ENCODE results near the gene EIF4E2. TPM values are rescaled to one million over a fixed set of nuclear protein-coding genes. Genes with fewer than 3 reads are reported as not detected.

Gene EIF4E2
- total and polyA plus RNA-seq, 2 donors (not counting 3 experiments of a cell fraction or from before 2014, with no cell fraction given): 50.0 to 96.5 TPM

DNA sequence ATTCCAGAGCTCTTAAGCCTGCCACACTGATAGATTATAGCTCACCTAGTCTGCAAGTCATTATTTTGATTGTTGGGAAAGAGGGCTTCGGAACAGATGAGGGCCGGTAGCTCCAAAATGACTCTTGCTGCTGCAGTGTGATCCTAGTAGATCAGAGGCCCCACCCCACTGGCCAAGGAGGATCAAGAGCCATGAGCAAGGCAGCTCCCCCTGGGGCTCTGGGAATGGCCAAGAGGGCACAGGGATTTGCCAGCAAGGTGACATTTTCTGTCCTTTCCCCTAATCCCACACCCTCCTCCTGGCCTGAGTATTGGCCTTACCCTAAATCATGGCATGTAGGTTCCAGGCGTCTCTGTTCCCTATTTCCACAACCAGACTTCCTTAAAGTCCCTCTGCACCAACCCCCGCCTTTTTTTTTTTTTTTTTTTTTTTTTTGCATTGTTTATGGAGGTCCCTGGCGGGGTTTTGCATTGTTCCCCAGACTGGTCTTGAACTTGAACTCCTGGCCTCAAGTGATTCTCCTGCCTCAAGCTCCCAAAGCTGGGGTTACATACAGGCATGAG, 36.5 kb downstream of the EIF4E2 start:
- dilution Hi-C loops (cut with MboI; ENCODE audit: extremely low pct_ligation_motif_present, low sequenced_read_pairs): no loop called here
- no peak overlapping the region for H3K9ac ChIP-seq (replicated peaks; ENCODE audit: extremely low read depth, insufficient read depth, low read length)
- H3K4me1 ChIP-seq (ENCODE audit: control insufficient read depth, extremely low read depth, insufficient read depth, low read length): no peaks in the 10 kb centered on the region
- no peaks in the 10 kb centered on the region for H3K27me3 ChIP-seq (ENCODE audit: control insufficient read depth in 2 of 2, insufficient read depth in 2 of 2, low read length in 2 of 2)
- DNase-seq (ENCODE audit: low read depth, low spot score) (no peak), FAIRE-seq (no peak)
- H3K4me3 ChIP-seq (replicated peaks in 1 of 3; ENCODE audit: insufficient read depth in 1 of 3, low read depth in 1 of 3, low read length in 3 of 3): no peak overlapping the region
- H3K27ac ChIP-seq (ENCODE audit: insufficient read depth, low read depth, low read length): no peak overlapping the region
- H3K9me1 ChIP-seq (replicated peaks; ENCODE audit: control insufficient read depth, extremely low read depth, insufficient read depth, low read length): no peaks in the 10 kb centered on the region
- no peak overlapping the region for H3K4me2 ChIP-seq (ENCODE audit: insufficient read depth, low read length)
- intact Hi-C loops (cut with micrococcal nuclease): no loop called here
- CTCF ChIA-PET: interaction anchor here (0.7 kb wide), 1 partner anchor 10 kb away, joined by 3 read pairs; no protein-coding TSS in a partner anchor
- TF ChIP-seq, protein P1, sequence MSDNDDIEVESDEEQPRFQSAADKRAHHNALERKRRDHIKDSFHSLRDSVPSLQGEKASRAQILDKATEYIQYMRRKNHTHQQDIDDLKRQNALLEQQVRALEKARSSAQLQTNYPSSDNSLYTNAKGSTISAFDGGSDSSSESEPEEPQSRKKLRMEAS (IDR thresholded peaks at IDR 0.05; ENCODE audit: insufficient read depth, insufficient read length): no peak
- TF ChIP-seq JUN (IDR thresholded peaks at IDR 0.05; ENCODE audit: borderline replicate concordance, insufficient read depth, insufficient read length, low read depth) (no peak), GATA2 (IDR thresholded peaks at IDR 0.05; ENCODE audit: insufficient read depth, insufficient read length, low read depth, low read length) (no peak), POLR2AphosphoS5 (IDR thresholded peaks at IDR 0.05; ENCODE audit: insufficient read depth, low read depth, low read length) (no peak), EZH2 (IDR thresholded peaks at IDR 0.05; ENCODE audit: borderline replicate concordance, low read depth, low read length, severe bottlenecking) (no peak), MYC (IDR thresholded peaks at IDR 0.05; ENCODE audit: low read depth, low read length) (no peak), FOS (IDR thresholded peaks at IDR 0.05; ENCODE audit: borderline replicate concordance, insufficient read depth, low read length) (no peak), POLR2A (IDR thresholded peaks at IDR 0.05; ENCODE audit: low read depth, low read length) (no peak)
- TF ChIP-seq, protein P2, sequence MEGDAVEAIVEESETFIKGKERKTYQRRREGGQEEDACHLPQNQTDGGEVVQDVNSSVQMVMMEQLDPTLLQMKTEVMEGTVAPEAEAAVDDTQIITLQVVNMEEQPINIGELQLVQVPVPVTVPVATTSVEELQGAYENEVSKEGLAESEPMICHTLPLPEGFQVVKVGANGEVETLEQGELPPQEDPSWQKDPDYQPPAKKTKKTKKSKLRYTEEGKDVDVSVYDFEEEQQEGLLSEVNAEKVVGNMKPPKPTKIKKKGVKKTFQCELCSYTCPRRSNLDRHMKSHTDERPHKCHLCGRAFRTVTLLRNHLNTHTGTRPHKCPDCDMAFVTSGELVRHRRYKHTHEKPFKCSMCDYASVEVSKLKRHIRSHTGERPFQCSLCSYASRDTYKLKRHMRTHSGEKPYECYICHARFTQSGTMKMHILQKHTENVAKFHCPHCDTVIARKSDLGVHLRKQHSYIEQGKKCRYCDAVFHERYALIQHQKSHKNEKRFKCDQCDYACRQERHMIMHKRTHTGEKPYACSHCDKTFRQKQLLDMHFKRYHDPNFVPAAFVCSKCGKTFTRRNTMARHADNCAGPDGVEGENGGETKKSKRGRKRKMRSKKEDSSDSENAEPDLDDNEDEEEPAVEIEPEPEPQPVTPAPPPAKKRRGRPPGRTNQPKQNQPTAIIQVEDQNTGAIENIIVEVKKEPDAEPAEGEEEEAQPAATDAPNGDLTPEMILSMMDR (IDR thresholded peaks at IDR 0.05; ENCODE audit: extremely low read depth in 1 of 2, insufficient read depth in 1 of 2, low read depth in 1 of 2, low read length in 2 of 2): no peak
- no peaks in the 10 kb centered on the region for H3K36me3 ChIP-seq (ENCODE audit: control insufficient read depth in 2 of 2, extremely low read depth in 1 of 2, insufficient read depth in 2 of 2, low read length in 2 of 2)
- BruUV-seq (replicated peaks): no TSS peak
- H2AFZ ChIP-seq (ENCODE audit: low read depth, low read length): no peak overlapping the region
- H3K79me2 ChIP-seq (ENCODE audit: control insufficient read depth, insufficient read depth, low read length): no peaks in the 10 kb centered on the region
- POLR2A ChIA-PET: no interaction called here
- H3K9me3 ChIP-seq (replicated peaks; ENCODE audit: control insufficient read depth, insufficient read depth, low read length): no peaks in the 10 kb centered on the region
- no peaks in the 10 kb centered on the region for H4K20me1 ChIP-seq (replicated peaks; ENCODE audit: control insufficient read depth, extremely low read depth, insufficient read depth, low read length)

Measured in endothelial cell of umbilical vein (primary cell).